ENCODE results near the gene GUK1. TPM values are rescaled to one million over a fixed set of nuclear protein-coding genes. Genes with fewer than 3 reads are reported as not detected.
A peak's percentile ranks its signal among the peaks of the same experiment; 100 is the strongest.

Gene GUK1
- total RNA-seq, 4 donors from 2014 or later: 206 to 232 (median 224) TPM

GRCh38 chr1:228163776-228164519 is 23.9 kb downstream of the GUK1 start:
- no peak overlapping the region for H3K4me3 ChIP-seq
- H3K36me3 ChIP-seq: no peaks in the 10 kb centered on the region
- peaks cover 0 to 37% (median 3%) of the 10 kb centered on the region in 4 donors for H3K4me1 ChIP-seq
- TF ChIP-seq POLR2A (IDR thresholded peaks at IDR 0.05) (no peak), CTCF (IDR thresholded peaks at IDR 0.05) (no peak)
- no peaks in the 10 kb centered on the region for H3K9me3 ChIP-seq
- DNase-seq: no peak
- H3K27me3 ChIP-seq: no peaks in the 10 kb centered on the region
- peak overlapping the region in 2 of 4 donors; percentile 41 to 52 for H3K27ac ChIP-seq

GRCh38 chr1:228164561-228165371 is 24.7 kb downstream of the GUK1 start:
- Histone ChIP-seq H3K27me3 (no peaks in the 10 kb centered on the region), H3K9me3 (no peaks in the 10 kb centered on the region), H3K4me3 (peak overlapping the region; percentile 65 to 100 (median 88)), H3K4me1 (peaks cover 0 to 37% (median 3%) of the 10 kb centered on the region in 4 donors), H3K36me3 (no peaks in the 10 kb centered on the region), H3K27ac (peak overlapping the region; percentile 99 to 100 (median 100))
- no peak for DNase-seq
- TF ChIP-seq CTCF (IDR thresholded peaks at IDR 0.05): no peak
- TF ChIP-seq POLR2A (IDR thresholded peaks at IDR 0.05): peak in 1 of 2 donors; percentile 2

GRCh38 chr1:228165372-228166169 is 25.5 kb downstream of the GUK1 start, which contains the start of gene IBA57:
Gene IBA57, plus strand, starts transcription at chr1:228165804. Its CDS starts 13 bp downstream, at chr1:228165817.
- peaks cover 0 to 37% (median 3%) of the 10 kb centered on the region in 4 donors for H3K4me1 ChIP-seq
- peak within 1 kb of the TSS; percentile 99 to 100 (median 100) for H3K27ac ChIP-seq
- TF ChIP-seq CTCF (IDR thresholded peaks at IDR 0.05) (peak; percentile 88 to 100 (median 98)), POLR2A (IDR thresholded peaks at IDR 0.05) (peak; percentile 78 to 97)
- peak; percentile 99 to 100 (median 100) for DNase-seq
- H3K27me3 ChIP-seq: no peaks in the 10 kb centered on the region
- no peaks in the 10 kb centered on the region for H3K9me3 ChIP-seq
- H3K36me3 ChIP-seq: no peaks in the 10 kb centered on the region
- H3K4me3 ChIP-seq: peak within 1 kb of the TSS; percentile 65 to 100 (median 88)

- Histone ChIP-seq H3K36me3 (no peaks in the 10 kb centered on the region), H3K9me3 (no peaks in the 10 kb centered on the region), H3K4me1 (peaks cover 0 to 33% (median 3%) of the 10 kb centered on the region in 4 donors), H3K27ac (peak overlapping the region; percentile 99 to 100 (median 100)), H3K27me3 (no peaks in the 10 kb centered on the region), H3K4me3 (peak overlapping the region; percentile 65 to 100 (median 88))
- DNase-seq: peak in 2 of 3 donors; percentile 52 to 85
- TF ChIP-seq CTCF (IDR thresholded peaks at IDR 0.05) (peak in 5 of 6 experiments; percentile 22 to 63 (median 57)), POLR2A (IDR thresholded peaks at IDR 0.05) (no peak)
Measured at GRCh38 chr1:228166170-228166936, 26.3 kb downstream of the GUK1 start.

All from Peyer's patch (tissue), 4 donors.